DMS153 treated with DMSO at 0.1 percent for 48 hours (cell line): ENCODE measurements around the gene SPINT2.
"Not testable (repeated sequence)": the region's sequence is repeated elsewhere in the genome, so short reads cannot be mapped to it uniquely, and the experiment has no call there.

ENCODE experiments used
- DNase-seq: peaks from one replicate; lab custom pipeline; 2025; ENCODE audit not compliant: unreplicated experiment; lab: John Stamatoyannopoulos, UW

Gene SPINT2

GRCh38 chr19:38318660-38319059 is 54.3 kb downstream of the SPINT2 start:
- DNase-seq = no peak

- no peak for DNase-seq
Measured at GRCh38 chr19:38319421-38320258, 55.3 kb downstream of the SPINT2 start, which contains the start of gene KCNK6. Gene KCNK6, plus strand, starts transcription at chr19:38319845. Its CDS starts 106 bp downstream, at chr19:38319951.

- DNase-seq = no peak
Measured at GRCh38 chr19:38320969-38321339, 56.6 kb downstream of the SPINT2 start.

- no peak for DNase-seq
Measured at GRCh38 chr19:38321646-38322196, 57.3 kb downstream of the SPINT2 start.

GRCh38 chr19:38323291-38323690 is 58.9 kb downstream of the SPINT2 start:
- DNase-seq = no peak

- DNase-seq = no peak
Measured at GRCh38 chr19:38324431-38324830, 60.1 kb downstream of the SPINT2 start.

- no peak for DNase-seq
Measured at GRCh38 chr19:38326591-38326990, 62.2 kb downstream of the SPINT2 start.

- no peak for DNase-seq
Measured at GRCh38 chr19:38329651-38330050, 65.3 kb downstream of the SPINT2 start.

- DNase-seq = no peak
Measured at GRCh38 chr19:38331728-38332127, 67.4 kb downstream of the SPINT2 start.

GRCh38 chr19:38333245-38333644 is 68.9 kb downstream of the SPINT2 start:
- DNase-seq = no peak

GRCh38 chr19:38335949-38336637 is 71.7 kb downstream of the SPINT2 start:
- DNase-seq = peak; percentile 92

- peak; percentile 95 for DNase-seq
Measured at GRCh38 chr19:38336638-38337359, 72.4 kb downstream of the SPINT2 start.

- DNase-seq = no peak
Measured at GRCh38 chr19:38337360-38337653, 72.9 kb downstream of the SPINT2 start.

- DNase-seq = not testable (repeated sequence)
Measured at GRCh38 chr19:38339011-38339410, 74.6 kb downstream of the SPINT2 start.

- no peak for DNase-seq
Measured at GRCh38 chr19:38340927-38341326, 76.6 kb downstream of the SPINT2 start.
